PC-3 (cell line): ENCODE results near the gene PEAK3.

Experiments
- EZH2phosphoT487 ChIP-seq: fragments of 300-600 bp; sonication (generic); IDR thresholded peaks from 2 replicates; pipeline ENCODE4 v1.6.1; 2018; ENCODE audit warnings: mild to moderate bottlenecking, antibody characterized with exemption, low read length, borderline replicate concordance
- TF ChIP-seq, protein P1 (sequence below): fragments of 300-600 bp; sonication (generic); conservative IDR thresholded peaks from 2 replicates; pipeline ENCODE4 v1.5.1; 2017; ENCODE audit warnings: antibody characterized with exemption, low read depth, mild to moderate bottlenecking, low read length

DNA sequence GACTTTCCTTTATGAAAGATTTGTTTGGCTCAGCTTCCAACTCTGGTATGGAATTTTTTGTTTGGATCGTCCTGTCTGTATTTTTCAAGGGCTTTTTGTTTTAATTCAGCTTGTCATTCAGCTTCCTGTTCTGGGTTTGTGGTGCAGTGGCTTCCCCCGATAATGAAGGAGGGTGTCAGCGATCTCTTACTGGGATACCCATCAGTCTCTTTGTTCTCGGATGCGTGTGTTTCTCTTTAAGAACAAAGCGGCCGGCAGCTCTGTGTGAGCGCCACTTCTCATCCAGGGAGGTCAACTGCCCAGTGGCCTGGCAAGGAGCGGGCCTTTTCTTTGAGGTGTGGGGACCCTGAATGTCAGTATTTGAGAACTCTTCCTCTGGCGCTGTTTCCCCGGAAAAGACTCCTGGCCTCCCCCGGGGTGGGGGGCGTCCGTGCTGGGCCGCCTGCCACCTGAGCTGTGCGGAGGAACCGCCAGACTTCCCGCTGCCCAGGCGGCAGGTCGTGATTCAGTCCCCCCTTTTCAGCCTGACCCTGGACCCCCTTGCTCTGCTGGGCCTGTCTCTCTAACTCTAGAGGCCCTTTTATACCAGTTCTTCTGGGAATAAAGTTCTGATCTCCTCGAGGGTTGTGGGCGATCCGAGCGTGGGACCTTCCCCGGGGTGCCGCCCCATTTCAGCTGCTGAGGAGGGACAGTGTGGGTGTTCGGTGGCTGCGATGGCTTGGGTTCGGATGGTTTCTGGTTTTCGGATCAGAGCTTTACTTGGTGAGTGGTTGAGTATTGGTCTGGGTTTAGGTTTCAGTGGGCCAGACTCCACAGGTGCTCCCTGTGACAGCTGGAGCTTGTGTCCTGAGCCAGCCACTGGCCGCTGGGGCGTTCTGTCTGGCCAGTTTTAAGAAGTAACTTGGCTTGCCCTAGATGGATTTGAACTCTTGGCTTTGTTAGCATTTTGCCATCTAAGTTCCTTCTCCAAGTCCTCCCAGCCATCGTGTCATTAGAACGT is 41.9 kb downstream of the PEAK3 start:
- TF ChIP-seq, protein P1, sequence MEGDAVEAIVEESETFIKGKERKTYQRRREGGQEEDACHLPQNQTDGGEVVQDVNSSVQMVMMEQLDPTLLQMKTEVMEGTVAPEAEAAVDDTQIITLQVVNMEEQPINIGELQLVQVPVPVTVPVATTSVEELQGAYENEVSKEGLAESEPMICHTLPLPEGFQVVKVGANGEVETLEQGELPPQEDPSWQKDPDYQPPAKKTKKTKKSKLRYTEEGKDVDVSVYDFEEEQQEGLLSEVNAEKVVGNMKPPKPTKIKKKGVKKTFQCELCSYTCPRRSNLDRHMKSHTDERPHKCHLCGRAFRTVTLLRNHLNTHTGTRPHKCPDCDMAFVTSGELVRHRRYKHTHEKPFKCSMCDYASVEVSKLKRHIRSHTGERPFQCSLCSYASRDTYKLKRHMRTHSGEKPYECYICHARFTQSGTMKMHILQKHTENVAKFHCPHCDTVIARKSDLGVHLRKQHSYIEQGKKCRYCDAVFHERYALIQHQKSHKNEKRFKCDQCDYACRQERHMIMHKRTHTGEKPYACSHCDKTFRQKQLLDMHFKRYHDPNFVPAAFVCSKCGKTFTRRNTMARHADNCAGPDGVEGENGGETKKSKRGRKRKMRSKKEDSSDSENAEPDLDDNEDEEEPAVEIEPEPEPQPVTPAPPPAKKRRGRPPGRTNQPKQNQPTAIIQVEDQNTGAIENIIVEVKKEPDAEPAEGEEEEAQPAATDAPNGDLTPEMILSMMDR: no peak
- no peak for TF ChIP-seq EZH2phosphoT487
